Endothelial cell (in vitro differentiated cells): Measurements from ENCODE around the gene FHOD1. TPM values are rescaled to one million over a fixed set of nuclear protein-coding genes. Genes with fewer than 3 reads are reported as not detected.

Source experiments
- DNase-seq: peaks from one replicate; pipeline ENCODE4 v3.0.0; 2021; ENCODE audit warnings: low spot score
- H3K27ac Mint-ChIP-seq: one replicate; pipeline ENCODE4 v1.8.0; 2021; ENCODE audit warnings: mixed read lengths, inconsistent platforms; ENCODE audit not compliant: unreplicated experiment
- H3K27me3 Mint-ChIP-seq: one replicate; pipeline ENCODE4 v1.8.0; 2021; ENCODE audit warnings: mild to moderate bottlenecking, moderate library complexity, mixed read lengths, inconsistent platforms; ENCODE audit not compliant: unreplicated experiment
- H3K36me3 Mint-ChIP-seq: one replicate; pipeline ENCODE4 v1.8.0; 2021; ENCODE audit warnings: mild to moderate bottlenecking, low read depth, mixed read lengths, inconsistent platforms; ENCODE audit not compliant: unreplicated experiment
- H3K4me1 Mint-ChIP-seq: one replicate; pipeline ENCODE4 v1.8.0; 2021; ENCODE audit warnings: mild to moderate bottlenecking, mixed read lengths, inconsistent platforms; ENCODE audit not compliant: unreplicated experiment
- H3K4me3 Mint-ChIP-seq: one replicate; pipeline ENCODE4 v1.8.0; 2021; ENCODE audit warnings: mild to moderate bottlenecking, mixed read lengths, inconsistent platforms; ENCODE audit not compliant: unreplicated experiment
- H3K9me3 Mint-ChIP-seq: one replicate; pipeline ENCODE4 v1.8.0; 2021; ENCODE audit warnings: mixed read lengths, inconsistent platforms; ENCODE audit not compliant: unreplicated experiment
- microRNA-seq: library from miRNA; unstranded; fragments of <30 nt; microRNA quantifications from one replicate; pipeline ENCODE4, GENCODE V29; 2020; ENCODE audit not compliant: unreplicated experiment
- total RNA-seq: library from RNA; stranded (reverse); fragmentation: NEBNext Ultra II Directional; extraction: Animal tissue kit (Norgen Biotek cat#: 25700); gene quantifications from one replicate; pipeline ENCODE4 v1.2.1, GENCODE V29; 2021; ENCODE audit not compliant: unreplicated experiment
- TF ChIP-seq, protein P1 (sequence below): fragments of 200-600 bp; sonication (generic); IDR thresholded peaks from one replicate; pipeline ENCODE4 v1.5.0; 2021; ENCODE audit warnings: antibody characterized with exemption; ENCODE audit not compliant: unreplicated experiment

FHOD1 gene
- total RNA-seq, 1 donor from 2014 or later, result 248 TPM

DNA sequence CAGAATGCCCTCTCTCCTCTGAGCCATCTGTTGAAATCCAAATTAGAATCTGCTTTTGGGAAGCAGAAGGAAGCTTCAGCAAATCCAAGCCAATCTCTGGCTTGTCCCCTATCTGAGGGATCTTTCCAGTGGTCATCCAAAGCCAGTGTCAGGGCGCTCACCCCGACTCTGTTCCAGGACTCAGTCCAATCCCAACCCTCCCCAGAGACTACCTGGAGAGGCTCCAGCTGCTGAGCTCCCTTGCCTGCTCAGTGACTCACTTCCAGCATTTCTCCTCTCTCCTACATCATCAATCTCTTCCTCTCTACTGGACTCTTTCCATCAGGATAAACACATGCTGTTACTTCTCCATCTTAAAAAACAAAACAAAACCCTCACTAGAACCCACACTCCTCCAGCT lies 65.9 kb downstream of the FHOD1 start:
- Mint-ChIP-seq H3K27ac (no peak overlapping the region), H3K36me3 (peaks cover 22% of the 10 kb centered on the region), H3K4me3 (no peak overlapping the region), H3K9me3 (no peaks in the 10 kb centered on the region), H3K27me3 (peaks cover 16% of the 10 kb centered on the region), H3K4me1 (peaks cover 16% of the 10 kb centered on the region)
- TF ChIP-seq, protein P1, sequence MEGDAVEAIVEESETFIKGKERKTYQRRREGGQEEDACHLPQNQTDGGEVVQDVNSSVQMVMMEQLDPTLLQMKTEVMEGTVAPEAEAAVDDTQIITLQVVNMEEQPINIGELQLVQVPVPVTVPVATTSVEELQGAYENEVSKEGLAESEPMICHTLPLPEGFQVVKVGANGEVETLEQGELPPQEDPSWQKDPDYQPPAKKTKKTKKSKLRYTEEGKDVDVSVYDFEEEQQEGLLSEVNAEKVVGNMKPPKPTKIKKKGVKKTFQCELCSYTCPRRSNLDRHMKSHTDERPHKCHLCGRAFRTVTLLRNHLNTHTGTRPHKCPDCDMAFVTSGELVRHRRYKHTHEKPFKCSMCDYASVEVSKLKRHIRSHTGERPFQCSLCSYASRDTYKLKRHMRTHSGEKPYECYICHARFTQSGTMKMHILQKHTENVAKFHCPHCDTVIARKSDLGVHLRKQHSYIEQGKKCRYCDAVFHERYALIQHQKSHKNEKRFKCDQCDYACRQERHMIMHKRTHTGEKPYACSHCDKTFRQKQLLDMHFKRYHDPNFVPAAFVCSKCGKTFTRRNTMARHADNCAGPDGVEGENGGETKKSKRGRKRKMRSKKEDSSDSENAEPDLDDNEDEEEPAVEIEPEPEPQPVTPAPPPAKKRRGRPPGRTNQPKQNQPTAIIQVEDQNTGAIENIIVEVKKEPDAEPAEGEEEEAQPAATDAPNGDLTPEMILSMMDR, result no peak
- no peak for DNase-seq

DNA sequence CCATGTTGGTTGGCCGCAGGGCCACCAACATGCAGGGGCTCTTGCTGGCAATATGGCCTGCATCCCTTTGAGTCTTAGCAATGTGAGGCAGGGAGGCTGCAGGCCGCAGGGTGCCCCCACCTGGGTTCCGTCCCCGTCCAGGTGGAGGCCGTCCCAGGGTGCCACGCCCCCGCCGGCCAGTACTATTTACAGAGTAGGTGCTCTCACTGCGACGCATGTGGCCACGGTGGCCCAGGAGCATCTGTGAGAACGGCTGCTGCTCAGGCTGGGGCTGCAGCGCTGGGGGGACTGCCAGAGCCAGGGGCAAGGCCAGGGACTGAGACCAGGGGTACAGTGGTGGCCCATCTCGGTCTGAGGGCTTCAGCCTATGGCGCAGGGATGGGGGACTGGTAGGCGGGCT lies 67.1 kb downstream of the FHOD1 start:
- peaks cover 6% of the 10 kb centered on the region for H3K4me1 Mint-ChIP-seq
- H3K9me3 Mint-ChIP-seq, result no peaks in the 10 kb centered on the region
- no peak overlapping the region for H3K4me3 Mint-ChIP-seq
- DNase-seq, result no peak
- peaks cover 19% of the 10 kb centered on the region for H3K27me3 Mint-ChIP-seq
- H3K36me3 Mint-ChIP-seq, result peaks cover 21% of the 10 kb centered on the region
- H3K27ac Mint-ChIP-seq, result no peak overlapping the region
- TF ChIP-seq, protein P1, result no peak

DNA sequence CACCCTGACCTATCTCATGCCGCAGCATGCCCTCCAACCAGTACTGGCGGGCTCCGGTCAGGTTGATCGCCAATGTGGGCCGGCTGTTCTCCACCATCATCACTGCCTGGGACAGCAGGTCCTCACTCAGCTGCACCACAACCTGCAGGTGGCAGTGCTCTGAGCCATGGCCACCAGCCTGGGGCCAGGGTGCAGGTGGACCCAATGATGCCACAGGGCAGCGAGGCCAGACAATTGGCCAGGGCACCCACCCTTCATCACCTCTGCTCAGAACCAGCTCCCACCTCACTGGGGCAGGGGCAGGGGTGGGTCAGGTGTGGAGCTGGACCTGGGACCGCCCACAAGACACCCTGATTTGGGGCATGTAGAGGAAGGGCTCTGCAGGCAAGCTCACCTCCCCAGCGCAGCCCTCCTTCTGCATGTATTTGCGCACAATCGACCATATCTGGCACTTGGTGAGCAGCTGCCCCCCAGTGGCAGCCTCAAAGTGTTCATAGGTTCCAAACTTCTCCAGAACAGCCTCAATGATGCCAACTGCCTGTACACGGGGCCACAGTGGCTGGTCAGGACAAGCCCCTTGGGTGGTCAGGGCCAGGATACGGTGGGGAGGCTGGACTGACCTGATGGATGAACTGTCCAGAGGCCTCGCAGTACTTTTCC lies 67.7 kb downstream of the FHOD1 start:
- no peak for DNase-seq
- Mint-ChIP-seq H3K4me3 (no peak overlapping the region), H3K27ac (no peak overlapping the region), H3K4me1 (peaks cover 4% of the 10 kb centered on the region), H3K27me3 (peaks cover 20% of the 10 kb centered on the region), H3K36me3 (peaks cover 20% of the 10 kb centered on the region), H3K9me3 (no peaks in the 10 kb centered on the region)
- TF ChIP-seq, protein P1, result no peak

Small RNA genes within 50 kb of the gene (microRNA-seq; reads per million reads assigned to microRNA genes)
- gene MIR328, result 1,318 reads per million, percentile 94 among the genes with 10 or more reads in this experiment

Other genes starting within 250 kb of the FHOD1 start
- 65.8 TPM for gene CBFB, start 218.3 kb downstream of the FHOD1 start, total RNA-seq
- gene PHAF1, start 137.5 kb downstream of the FHOD1 start, total RNA-seq, result 17.7 TPM
- gene B3GNT9, start 96.5 kb downstream of the FHOD1 start, total RNA-seq, result 1.5 TPM
- gene TRADD, start 87.6 kb downstream of the FHOD1 start, total RNA-seq, result 3.7 TPM
- gene FBXL8, start 87.5 kb downstream of the FHOD1 start, total RNA-seq, result 3.8 TPM
- 5.7 TPM for gene HSF4, start 82.7 kb downstream of the FHOD1 start, total RNA-seq
- gene NOL3, start 76.9 kb downstream of the FHOD1 start, total RNA-seq, result 2.6 TPM
- gene MATCAP1, start 63.5 kb downstream of the FHOD1 start, total RNA-seq, result 88.8 TPM
- 150 TPM for gene EXOC3L1, start 57.3 kb downstream of the FHOD1 start, total RNA-seq
- gene E2F4, start 55.3 kb downstream of the FHOD1 start, total RNA-seq, result 113 TPM
- 25.3 TPM for gene ELMO3, start 48.4 kb downstream of the FHOD1 start, total RNA-seq
- 33.6 TPM for gene TMEM208, start 20.4 kb downstream of the FHOD1 start, total RNA-seq
- 17.2 TPM for gene SLC9A5, start 1.5 kb upstream of the FHOD1 start, total RNA-seq
- 9.5 TPM for gene PLEKHG4, start 32.1 kb upstream of the FHOD1 start, total RNA-seq
- 2.0 TPM for gene KCTD19, start 79.3 kb upstream of the FHOD1 start, total RNA-seq
- gene LRRC36, start 79.3 kb upstream of the FHOD1 start, total RNA-seq, result 24.1 TPM
- 1.1 TPM for gene TPPP3, start 146.0 kb upstream of the FHOD1 start, total RNA-seq
- 7.2 TPM for gene ZDHHC1, start 169.0 kb upstream of the FHOD1 start, total RNA-seq
- 3.3 TPM for gene HSD11B2, start 183.6 kb upstream of the FHOD1 start, total RNA-seq
- gene ATP6V0D1, start 233.7 kb upstream of the FHOD1 start, total RNA-seq, result 107 TPM
- gene AGRP, start 236.1 kb upstream of the FHOD1 start, total RNA-seq, result not detected